ENCODE data around the gene TBX5. TPM values are rescaled to one million over a fixed set of nuclear protein-coding genes. Genes with fewer than 3 reads are reported as not detected.
A peak's percentile ranks its signal among the peaks of the same experiment; 100 is the strongest.

TBX5 gene
- total RNA-seq, 2 donors from 2014 or later = 238 to 345 TPM

DNA sequence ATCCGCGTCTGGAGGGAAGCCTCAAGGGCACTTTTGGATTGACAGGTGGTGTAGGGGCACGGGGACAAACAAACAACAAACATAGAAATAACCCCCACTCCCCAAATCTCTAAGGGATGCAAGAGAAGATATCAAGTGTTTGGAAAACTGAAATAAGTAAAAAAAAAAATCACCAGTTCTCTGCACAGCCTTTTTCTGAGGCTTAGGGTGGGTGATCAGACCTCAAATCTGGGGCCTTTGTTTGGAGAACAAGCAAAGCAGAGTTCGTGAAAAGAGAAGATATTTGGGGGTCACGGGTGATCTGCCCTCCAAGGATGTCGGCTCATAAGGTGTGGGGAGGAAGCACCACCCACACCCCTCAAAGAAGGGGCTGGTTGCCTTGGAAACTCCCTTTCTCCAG is 10.7 kb downstream of the TBX5 start:
- peak overlapping the region; percentile 88 to 90 for H3K27ac ChIP-seq
- H3K9me3 ChIP-seq = no peaks in the 10 kb centered on the region
- peaks cover 54% of the 10 kb centered on the region for H3K36me3 ChIP-seq
- TF ChIP-seq, protein P1, sequence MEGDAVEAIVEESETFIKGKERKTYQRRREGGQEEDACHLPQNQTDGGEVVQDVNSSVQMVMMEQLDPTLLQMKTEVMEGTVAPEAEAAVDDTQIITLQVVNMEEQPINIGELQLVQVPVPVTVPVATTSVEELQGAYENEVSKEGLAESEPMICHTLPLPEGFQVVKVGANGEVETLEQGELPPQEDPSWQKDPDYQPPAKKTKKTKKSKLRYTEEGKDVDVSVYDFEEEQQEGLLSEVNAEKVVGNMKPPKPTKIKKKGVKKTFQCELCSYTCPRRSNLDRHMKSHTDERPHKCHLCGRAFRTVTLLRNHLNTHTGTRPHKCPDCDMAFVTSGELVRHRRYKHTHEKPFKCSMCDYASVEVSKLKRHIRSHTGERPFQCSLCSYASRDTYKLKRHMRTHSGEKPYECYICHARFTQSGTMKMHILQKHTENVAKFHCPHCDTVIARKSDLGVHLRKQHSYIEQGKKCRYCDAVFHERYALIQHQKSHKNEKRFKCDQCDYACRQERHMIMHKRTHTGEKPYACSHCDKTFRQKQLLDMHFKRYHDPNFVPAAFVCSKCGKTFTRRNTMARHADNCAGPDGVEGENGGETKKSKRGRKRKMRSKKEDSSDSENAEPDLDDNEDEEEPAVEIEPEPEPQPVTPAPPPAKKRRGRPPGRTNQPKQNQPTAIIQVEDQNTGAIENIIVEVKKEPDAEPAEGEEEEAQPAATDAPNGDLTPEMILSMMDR (IDR thresholded peaks at IDR 0.05) = no peak
- no peak overlapping the region for H3K4me3 ChIP-seq
- peaks cover 0 to 74% of the 10 kb centered on the region in 2 donors for H3K4me1 ChIP-seq
- H3K27me3 ChIP-seq = no peaks in the 10 kb centered on the region
- DNase-seq (ENCODE audit: low spot score) = no peak

DNA sequence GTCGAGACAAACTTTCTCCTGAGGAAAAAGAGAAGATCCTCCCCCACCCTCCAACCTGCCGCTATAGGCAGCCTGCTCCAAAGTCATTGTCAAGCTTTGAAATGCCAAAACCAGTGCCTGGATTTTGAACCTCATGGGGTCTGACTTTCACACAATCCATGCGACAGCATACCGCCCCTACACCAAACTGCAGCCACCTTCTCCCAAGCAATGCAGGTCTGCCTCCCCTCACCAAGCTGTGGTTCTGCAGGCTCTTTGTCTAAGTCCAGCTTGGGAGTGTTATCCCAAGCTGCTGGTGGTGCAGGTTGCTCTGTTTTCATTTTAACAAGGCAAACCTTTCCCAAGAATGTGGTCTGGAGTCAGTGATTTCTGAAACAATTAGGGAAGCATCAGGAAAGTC is 12.4 kb downstream of the TBX5 start:
- TF ChIP-seq, protein P1 (IDR thresholded peaks at IDR 0.05) = no peak
- Histone ChIP-seq H3K27ac (peak overlapping the region; percentile 1 to 49), H3K9me3 (no peaks in the 10 kb centered on the region), H3K36me3 (peaks cover 51% of the 10 kb centered on the region), H3K4me3 (no peak overlapping the region), H3K27me3 (no peaks in the 10 kb centered on the region), H3K4me1 (peaks cover 0 to 58% of the 10 kb centered on the region in 2 donors)
- DNase-seq (ENCODE audit: low spot score) = no peak

- no peak for DNase-seq (ENCODE audit: low spot score)
- Histone ChIP-seq H3K4me1 (peaks cover 0 to 60% of the 10 kb centered on the region in 2 donors), H3K4me3 (no peak overlapping the region), H3K36me3 (peaks cover 57% of the 10 kb centered on the region), H3K27ac (peak overlapping the region; percentile 20 to 49), H3K9me3 (no peaks in the 10 kb centered on the region), H3K27me3 (no peaks in the 10 kb centered on the region)
- TF ChIP-seq, protein P1 (IDR thresholded peaks at IDR 0.05) = no peak
Measured at GRCh38 chr12:114392909-114393308, 13.0 kb downstream of the TBX5 start.

- TF ChIP-seq, protein P1 (IDR thresholded peaks at IDR 0.05) = no peak
- no peaks in the 10 kb centered on the region for H3K27me3 ChIP-seq
- H3K27ac ChIP-seq = no peak overlapping the region
- no peak for DNase-seq (ENCODE audit: low spot score)
- peaks cover 0 to 47% of the 10 kb centered on the region in 2 donors for H3K4me1 ChIP-seq
- H3K9me3 ChIP-seq = no peaks in the 10 kb centered on the region
- H3K4me3 ChIP-seq = no peak overlapping the region
- peaks cover 75% of the 10 kb centered on the region for H3K36me3 ChIP-seq
Measured at GRCh38 chr12:114391088-114391487, 14.9 kb downstream of the TBX5 start.

DNA sequence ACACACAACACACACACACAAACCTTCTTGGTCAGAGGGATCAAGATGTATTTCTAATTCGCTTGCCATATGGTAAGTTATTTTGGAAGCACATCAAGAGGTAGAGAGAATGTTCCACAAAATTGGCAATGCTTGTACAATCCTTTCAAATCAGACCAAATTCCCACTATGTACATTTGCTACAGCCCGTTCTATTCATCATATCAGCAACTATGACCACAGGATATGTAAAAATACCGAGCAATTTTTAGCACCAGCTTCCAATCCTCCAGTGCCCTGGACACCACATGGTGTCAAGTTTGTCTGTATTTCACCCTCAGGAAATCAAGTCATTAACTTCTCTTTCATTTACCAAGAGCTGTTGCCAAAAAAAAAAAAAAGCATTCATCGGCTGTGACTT is 21.2 kb downstream of the TBX5 start:
- TF ChIP-seq, protein P1 (IDR thresholded peaks at IDR 0.05) = no peak
- Histone ChIP-seq H3K27me3 (no peaks in the 10 kb centered on the region), H3K36me3 (peaks cover 80% of the 10 kb centered on the region), H3K4me3 (no peak overlapping the region), H3K9me3 (no peaks in the 10 kb centered on the region), H3K27ac (peak overlapping the region in 1 of 2 donors; percentile 37), H3K4me1 (peaks cover 0 to 45% of the 10 kb centered on the region in 2 donors)
- no peak for DNase-seq (ENCODE audit: low spot score)

DNA sequence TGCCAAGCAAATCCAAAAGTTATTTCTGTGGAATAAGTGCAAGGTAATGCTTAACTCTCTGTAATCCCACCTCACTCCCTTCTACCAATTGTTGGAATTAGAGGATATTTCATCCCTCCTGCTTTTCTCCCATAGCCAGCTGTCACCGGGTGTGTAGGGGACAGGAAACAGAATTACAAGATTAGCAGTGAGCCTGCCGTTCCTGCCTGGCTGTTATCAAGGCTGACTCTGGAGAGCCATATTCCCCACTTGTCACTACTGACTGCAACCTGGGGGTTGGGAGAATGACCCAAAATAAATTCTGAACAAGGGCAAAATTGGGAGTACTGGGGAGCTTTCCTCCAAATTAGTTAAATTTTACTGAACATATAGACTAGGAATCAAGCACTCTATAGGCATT is 24.8 kb downstream of the TBX5 start:
- H3K27ac ChIP-seq = peak overlapping the region; percentile 55 to 66
- peaks cover 0 to 37% of the 10 kb centered on the region in 2 donors for H3K4me1 ChIP-seq
- no peak for DNase-seq (ENCODE audit: low spot score)
- H3K36me3 ChIP-seq = peaks cover 83% of the 10 kb centered on the region
- no peak overlapping the region for H3K4me3 ChIP-seq
- TF ChIP-seq, protein P1 (IDR thresholded peaks at IDR 0.05) = no peak
- no peaks in the 10 kb centered on the region for H3K9me3 ChIP-seq
- no peaks in the 10 kb centered on the region for H3K27me3 ChIP-seq

All from right atrium auricular region (tissue), 2 donors.